KMS-11 (cell line): Measurements from ENCODE around the gene MAPKAP1.

ENCODE experiments used
- H2AFZ ChIP-seq: fragments of 200-600 bp; sonication (generic); 2 replicates; pipeline ENCODE4 v1.6.1; 2016; ENCODE audit warnings: antibody characterized with exemption, mixed run types, low read depth
- H3K27ac ChIP-seq: fragments of 200-600 bp; sonication (generic); 2 replicates; pipeline ENCODE4 v1.6.1; 2016; ENCODE audit warnings: mild to moderate bottlenecking, mixed run types
- H3K27me3 ChIP-seq: fragments of 200-600 bp; sonication (generic); 2 replicates; pipeline ENCODE4 v1.6.1; 2017; ENCODE audit warnings: mild to moderate bottlenecking, low read depth, mixed run types, moderate library complexity; ENCODE audit not compliant: insufficient read depth
- H3K36me3 ChIP-seq: fragments of 200-600 bp; sonication (generic); 2 replicates; pipeline ENCODE4 v1.6.1; 2017; ENCODE audit warnings: mild to moderate bottlenecking, mixed run types; ENCODE audit not compliant: insufficient read depth
- H3K4me1 ChIP-seq: fragments of 200-600 bp; sonication (generic); 2 replicates; pipeline ENCODE4 v1.6.1; 2016; ENCODE audit warnings: mild to moderate bottlenecking, low read depth, mixed run types; ENCODE audit not compliant: poor library complexity, severe bottlenecking
- H3K4me2 ChIP-seq: fragments of 200-600 bp; sonication (generic); 2 replicates; pipeline ENCODE4 v1.7.0; 2016; ENCODE audit warnings: mild to moderate bottlenecking, mixed run types
- H3K4me3 ChIP-seq: fragments of 200-600 bp; sonication (generic); IDR thresholded peaks from 2 replicates; pipeline ENCODE4 v1.6.1; 2017; ENCODE audit warnings: low read depth, low read length, mixed read lengths; ENCODE audit not compliant: insufficient read depth
- H3K79me2 ChIP-seq: fragments of 200-600 bp; sonication (generic); 2 replicates; pipeline ENCODE4 v1.6.1; 2016; ENCODE audit warnings: low read depth, mixed run types; ENCODE audit not compliant: insufficient read depth
- H3K9ac ChIP-seq: fragments of 200-600 bp; sonication (generic); 2 replicates; pipeline ENCODE4 v1.6.1; 2016; ENCODE audit warnings: mild to moderate bottlenecking, mixed run types
- H4K20me1 ChIP-seq: fragments of 200-600 bp; sonication (generic); 2 replicates; pipeline ENCODE4 v1.6.1; 2016; ENCODE audit warnings: mild to moderate bottlenecking, mixed run types; ENCODE audit not compliant: insufficient read depth
- CTCF ChIP-seq: fragments of 200-600 bp; sonication (generic); conservative IDR thresholded peaks from 2 replicates; pipeline ENCODE4 v1.6.1; 2017; ENCODE audit warnings: low read depth, mild to moderate bottlenecking, antibody characterized with exemption, low read length, moderate library complexity, mixed read lengths

Gene MAPKAP1

GRCh38 chr9:125679597-125680189, 27.3 kb downstream of the MAPKAP1 start:
- no peak overlapping the region for H3K4me3 ChIP-seq
- H3K27me3 ChIP-seq, result no peaks in the 10 kb centered on the region
- H3K27ac ChIP-seq, result no peak overlapping the region
- H3K36me3 ChIP-seq, result no peaks in the 10 kb centered on the region
- no peak overlapping the region for H3K9ac ChIP-seq
- H3K4me1 ChIP-seq, result no peaks in the 10 kb centered on the region
- H3K4me2 ChIP-seq, result no peak overlapping the region
- no peaks in the 10 kb centered on the region for H4K20me1 ChIP-seq
- no peak for TF ChIP-seq CTCF
- no peaks in the 10 kb centered on the region; the same call in 1 of the 2 replicates for H3K79me2 ChIP-seq
- H2AFZ ChIP-seq, result no peak overlapping the region

- Histone ChIP-seq H3K27ac (no peak overlapping the region), H3K4me1 (no peaks in the 10 kb centered on the region), H3K9ac (no peak overlapping the region), H4K20me1 (no peaks in the 10 kb centered on the region), H3K36me3 (no peaks in the 10 kb centered on the region), H3K4me3 (no peak overlapping the region), H3K27me3 (no peaks in the 10 kb centered on the region), H3K4me2 (no peak overlapping the region), H2AFZ (no peak overlapping the region), H3K79me2 (no peaks in the 10 kb centered on the region)
- no peak for TF ChIP-seq CTCF
Observed at GRCh38 chr9:125674981-125675973, 31.7 kb downstream of the MAPKAP1 start.

DNA sequence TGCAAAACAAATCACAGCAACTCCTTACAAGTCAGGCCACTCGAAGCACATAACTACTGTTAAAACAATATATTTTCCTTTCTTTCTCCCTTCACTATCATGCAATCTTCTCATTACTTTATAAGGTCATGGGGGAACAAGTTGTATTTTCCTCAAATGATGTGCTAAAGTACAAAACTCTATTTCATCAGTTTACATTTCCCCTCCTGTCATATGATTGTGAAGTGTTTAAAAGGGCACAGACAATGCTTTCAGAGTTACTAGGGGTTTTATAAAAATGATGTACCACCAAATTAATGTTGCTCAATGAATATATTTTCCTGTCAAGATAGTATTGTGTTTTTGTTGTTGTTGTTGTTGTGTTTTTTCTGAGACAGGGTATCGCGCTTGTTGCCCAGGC, 34.1 kb downstream of the MAPKAP1 start:
- Histone ChIP-seq H2AFZ (no peak overlapping the region), H3K36me3 (no peaks in the 10 kb centered on the region), H3K27me3 (no peaks in the 10 kb centered on the region), H3K4me3 (no peak overlapping the region), H3K27ac (no peak overlapping the region), H3K4me2 (no peak overlapping the region), H3K9ac (no peak overlapping the region), H3K79me2 (no peaks in the 10 kb centered on the region), H3K4me1 (no peaks in the 10 kb centered on the region), H4K20me1 (no peaks in the 10 kb centered on the region)
- TF ChIP-seq CTCF, result no peak

DNA sequence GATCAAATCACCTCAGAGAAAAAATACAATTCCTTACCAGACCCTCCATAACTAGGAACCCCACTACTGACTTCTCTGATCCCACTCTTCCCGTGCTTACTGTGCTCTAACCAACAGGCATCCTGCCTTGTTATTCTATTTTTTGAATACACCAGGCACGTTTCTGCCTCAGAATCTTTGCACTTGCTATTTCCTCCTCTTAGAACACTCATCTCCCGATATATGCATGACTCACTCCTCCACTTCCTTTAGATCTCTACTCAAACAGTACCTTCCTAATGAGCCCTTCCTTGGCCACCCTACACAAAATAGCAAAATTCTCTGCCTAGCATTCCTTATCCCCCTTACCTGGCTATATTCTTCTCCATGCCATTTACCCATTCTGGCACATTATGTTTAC, 43.9 kb downstream of the MAPKAP1 start:
- Histone ChIP-seq H3K79me2 (no peaks in the 10 kb centered on the region), H3K27me3 (no peaks in the 10 kb centered on the region), H3K9ac (no peak overlapping the region), H3K36me3 (no peaks in the 10 kb centered on the region), H3K4me2 (no peak overlapping the region), H3K27ac (no peak overlapping the region), H3K4me1 (no peaks in the 10 kb centered on the region), H3K4me3 (no peak overlapping the region), H2AFZ (no peak overlapping the region), H4K20me1 (no peaks in the 10 kb centered on the region)
- TF ChIP-seq CTCF, result no peak
